Tibial artery (tissue), 4 donors: ENCODE data around the gene SCYL1.

Experiments used
- DNase-seq, 2 donors: peaks; one replicate each; pipeline ENCODE4 v3.0.0-alpha.2; 2019
- H3K27ac ChIP-seq, 2 donors: fragments of 200-600 bp; sonication (generic) in 1 of 2; 1 replicate in 1 of 2; 2 replicates in 1 of 2; pipeline ENCODE4 v1.5.1; 2018 to 2019; ENCODE audit warnings: mild to moderate bottlenecking in 1 of 2
- H3K27me3 ChIP-seq, 2 donors: fragments of 200-600 bp; sonication (generic) in 1 of 2; one replicate each; pipeline versions ENCODE4 v1.5.1 to v1.6.0; 2016 to 2019
- H3K36me3 ChIP-seq, 3 donors: fragments of 200-600 bp; sonication (generic) in 2 of 3; one replicate each; pipeline ENCODE4 v1.5.1; 2016 to 2019; ENCODE audit warnings: mild to moderate bottlenecking in 2 of 3
- H3K4me1 ChIP-seq, 4 donors: fragments of 200-600 bp; sonication (generic) in 2 of 4; 1 replicate in 3 of 4; 2 replicates in 1 of 4; pipeline ENCODE4 v1.5.1; 2016 to 2019
- H3K4me3 ChIP-seq, 2 donors: fragments of 200-600 bp; sonication (generic) in 1 of 2; 1 replicate in 1 of 2; 2 replicates in 1 of 2; pipeline ENCODE4 v1.5.1; 2018 to 2019; ENCODE audit warnings: mild to moderate bottlenecking in 2 of 2
- H3K9me3 ChIP-seq, 3 donors: fragments of 200-600 bp; sonication (generic) in 1 of 3; one replicate each; pipeline ENCODE4 v1.5.1; 2016 to 2019
- CTCF ChIP-seq, 2 experiments: fragments of 200-600 bp in 1 of 2; fragments of 450-650 bp in 1 of 2; IDR thresholded peaks; one replicate each; pipeline ENCODE4 v1.5.1; 2017 to 2019; ENCODE audit warnings: antibody characterized with exemption in 2 of 2, mild to moderate bottlenecking in 1 of 2, moderate library complexity in 1 of 2
- intact Hi-C: fragments of 100-400 bp; cut with DNase I; formaldehyde crosslinking; loops from one replicate; pipeline ENCODE4 v1.15.0; 2023; ENCODE audit warnings: low total_unique reads

Gene SCYL1

GRCh38 chr11:65524741-65525545 lies at the start of gene SCYL1:
Gene SCYL1, plus strand, starts transcription at chr11:65525083. Its CDS starts 71 bp downstream, at chr11:65525154.
- intact Hi-C loops: loop anchor here (5.0 kb wide), 1 partner anchor 87 kb away; the partner anchor contains the start of gene MAP3K11
- H3K9me3 ChIP-seq: no peaks in the 10 kb centered on the region
- peak in 1 of 2 experiments; percentile 11 for TF ChIP-seq CTCF (IDR thresholded peaks at IDR 0.05)
- H3K36me3 ChIP-seq: peaks cover 9 to 40% (median 15%) of the 10 kb centered on the region in 3 donors
- peak; percentile 66 to 89 for DNase-seq
- peak within 1 kb of the TSS; percentile 82 to 98 for H3K4me3 ChIP-seq
- no peaks in the 10 kb centered on the region for H3K27me3 ChIP-seq
- peak within 1 kb of the TSS; percentile 90 for H3K27ac ChIP-seq
- H3K4me1 ChIP-seq: peaks cover 4 to 27% (median 21%) of the 10 kb centered on the region in 4 donors

DNA sequence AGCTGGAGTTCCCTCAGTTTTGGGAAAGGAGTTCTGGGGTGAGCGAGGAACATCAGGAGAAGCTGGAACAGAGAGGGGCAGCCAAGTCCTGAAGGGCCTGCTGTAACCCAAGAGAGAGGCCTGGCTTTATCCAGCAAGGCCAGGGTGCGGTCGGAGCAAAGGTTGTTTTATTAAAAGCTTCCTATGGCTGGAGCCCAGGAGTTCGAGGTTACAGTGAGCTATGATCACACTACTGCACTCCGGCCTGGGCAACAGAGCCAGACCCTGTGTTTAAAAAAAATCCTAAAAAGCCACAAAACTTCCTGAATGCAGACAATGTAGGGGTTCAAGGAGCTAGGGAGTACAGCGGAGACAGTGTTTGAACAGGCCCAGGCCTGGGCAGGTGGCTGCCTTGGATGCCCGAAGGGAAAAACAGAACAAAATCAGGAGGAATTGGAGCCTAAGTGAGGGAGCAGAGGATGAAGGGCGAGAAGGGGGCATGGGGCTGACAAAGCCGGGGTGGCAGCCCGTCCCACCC lies 48.2 kb upstream of the SCYL1 start:
- peak; percentile 30 to 72 for DNase-seq
- intact Hi-C loops: no loop called here
- peak overlapping the region; percentile 81 to 91 for H3K4me3 ChIP-seq
- no peaks in the 10 kb centered on the region for H3K9me3 ChIP-seq
- peaks cover 0 to 82% (median 58%) of the 10 kb centered on the region in 4 donors for H3K4me1 ChIP-seq
- no peaks in the 10 kb centered on the region for H3K36me3 ChIP-seq
- H3K27ac ChIP-seq: peak overlapping the region; percentile 97 to 99
- H3K27me3 ChIP-seq: no peaks in the 10 kb centered on the region
- TF ChIP-seq CTCF (IDR thresholded peaks at IDR 0.05): no peak

- peaks cover 0 to 84% (median 60%) of the 10 kb centered on the region in 4 donors for H3K4me1 ChIP-seq
- intact Hi-C loops: no loop called here
- DNase-seq: peak; percentile 97 to 98
Observed at GRCh38 chr11:65477149-65477965, 47.5 kb upstream of the SCYL1 start.

GRCh38 chr11:65478388-65479183 lies 46.3 kb upstream of the SCYL1 start:
- TF ChIP-seq CTCF (IDR thresholded peaks at IDR 0.05): no peak
- Histone ChIP-seq H3K36me3 (no peaks in the 10 kb centered on the region), H3K4me1 (peaks cover 0 to 74% (median 51%) of the 10 kb centered on the region in 4 donors), H3K27me3 (no peaks in the 10 kb centered on the region), H3K9me3 (no peaks in the 10 kb centered on the region), H3K4me3 (peak overlapping the region; percentile 81 to 91), H3K27ac (peak overlapping the region; percentile 97 to 99)
- DNase-seq: peak; percentile 51 to 84
- intact Hi-C loops: no loop called here

More at GRCh38 chr11:65477149-65477965, 47.5 kb upstream of the SCYL1 start:
- peak in 1 of 2 experiments; percentile 11 for TF ChIP-seq CTCF (IDR thresholded peaks at IDR 0.05)
- Histone ChIP-seq H3K36me3 (no peaks in the 10 kb centered on the region), H3K4me3 (peak overlapping the region; percentile 81 to 91), H3K27ac (peak overlapping the region; percentile 97 to 99), H3K9me3 (no peaks in the 10 kb centered on the region), H3K27me3 (no peaks in the 10 kb centered on the region)
